K562 (cell line): ENCODE measurements around the gene CFAP58. TPM values are rescaled to one million over a fixed set of nuclear protein-coding genes. Genes with fewer than 3 reads are reported as not detected.

Experiments
- DIDO1 ChIP-seq: fragments of 450-650 bp; IDR thresholded peaks from 2 replicates; pipeline ENCODE4 v1.6.1; 2016; ENCODE audit warnings: low read depth, missing biosample characterization, missing genetic modification characterization
- KDM2B ChIP-seq: fragments of 250-450 bp; sonication (Bioruptor Pico); IDR thresholded peaks from 2 replicates; pipeline ENCODE4 v1.8.0; 2021; ENCODE audit warnings: mild to moderate bottlenecking, moderate library complexity
- WHSC1 ChIP-seq: IDR thresholded peaks from one replicate; pipeline ENCODE4 v1.6.1; 2012; ENCODE audit warnings: low read length, control low read depth, inconsistent platforms
- ZNF766 ChIP-seq: fragments of 200-800 bp; sonication (Bioruptor generic); conservative IDR thresholded peaks from 2 replicates; pipeline ENCODE4 v1.6.1; 2016; ENCODE audit warnings: missing genetic modification characterization, missing compliant biosample characterization
- polyA plus RNA-seq, 8 experiments: library from polyadenylated mRNA; depleted of rRNA in 4 of 8; stranded (reverse) in 5 of 8; unstranded in 3 of 8; fragments of >200 nt; fragmentation: Nextera tagmentation in 2 of 8; fragmentation: Illumina TruSeq in 1 of 8; extraction: Ambion mirVana in 2 of 8; extraction: Trizol in 1 of 8; gene quantifications; 2 replicates each; pipeline versions ENCODE4 v1.2.1 to v1.2.3, GENCODE V29; 2011 to 2014; ENCODE audit warnings: inconsistent platforms in 1 of 8, missing spikeins in 1 of 8
- total RNA-seq, 7 experiments: library from RNA; depleted of rRNA in 6 of 7; stranded (reverse); fragments of >200 nt in 6 of 7; fragmentation: Illumina TruSeq in 2 of 7; extraction: Trizol in 2 of 7; gene quantifications; 2 replicates each; pipeline versions ENCODE4 v1.2.1 to v1.2.3, GENCODE V29; 2011 to 2021; ENCODE audit warnings: low replicate concordance in 1 of 7
- TF ChIP-seq, protein P1 (sequence below), 2 experiments: fragments of 450-650 bp; formaldehyde crosslinking in 1 of 2; IDR thresholded peaks; 2 replicates each; pipeline versions ENCODE4 v1.4.0 to v1.6.1; 2014 to 2020; ENCODE audit warnings: mild to moderate bottlenecking in 2 of 2, borderline replicate concordance in 1 of 2, low read depth in 1 of 2
- TF ChIP-seq, protein P2 (sequence below): fragments of 250-450 bp; sonication (Bioruptor Pico); IDR thresholded peaks from 2 replicates; pipeline ENCODE4 v1.5.0; 2022; ENCODE audit warnings: mild to moderate bottlenecking

The CFAP58 gene
- total and polyA plus RNA-seq, 9 of the 15 experiments (the other 6 are each of a cell fraction or from before 2014, with no cell fraction given) = 0.08 to 2.0 (median 0.71) TPM

DNA sequence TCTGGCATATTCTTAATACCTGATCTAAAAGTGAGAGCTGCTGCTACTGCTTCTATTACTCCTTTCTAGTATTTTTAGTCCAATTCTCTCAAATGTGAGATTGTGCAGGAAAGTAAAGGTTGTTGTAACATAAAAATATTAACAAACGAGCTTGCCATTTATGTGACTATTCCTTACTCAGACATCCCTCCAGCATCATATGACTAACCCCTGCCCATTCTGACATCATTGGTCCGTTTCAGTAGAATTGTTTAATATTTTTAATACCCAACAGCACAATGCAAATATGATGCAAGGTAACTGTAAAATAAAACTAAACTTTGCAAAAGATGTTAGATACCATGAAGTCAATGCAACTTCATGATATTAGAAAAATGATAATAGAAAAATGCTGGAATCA, 83.6 kb downstream of the CFAP58 start (continued):
- TF ChIP-seq, protein P1, sequence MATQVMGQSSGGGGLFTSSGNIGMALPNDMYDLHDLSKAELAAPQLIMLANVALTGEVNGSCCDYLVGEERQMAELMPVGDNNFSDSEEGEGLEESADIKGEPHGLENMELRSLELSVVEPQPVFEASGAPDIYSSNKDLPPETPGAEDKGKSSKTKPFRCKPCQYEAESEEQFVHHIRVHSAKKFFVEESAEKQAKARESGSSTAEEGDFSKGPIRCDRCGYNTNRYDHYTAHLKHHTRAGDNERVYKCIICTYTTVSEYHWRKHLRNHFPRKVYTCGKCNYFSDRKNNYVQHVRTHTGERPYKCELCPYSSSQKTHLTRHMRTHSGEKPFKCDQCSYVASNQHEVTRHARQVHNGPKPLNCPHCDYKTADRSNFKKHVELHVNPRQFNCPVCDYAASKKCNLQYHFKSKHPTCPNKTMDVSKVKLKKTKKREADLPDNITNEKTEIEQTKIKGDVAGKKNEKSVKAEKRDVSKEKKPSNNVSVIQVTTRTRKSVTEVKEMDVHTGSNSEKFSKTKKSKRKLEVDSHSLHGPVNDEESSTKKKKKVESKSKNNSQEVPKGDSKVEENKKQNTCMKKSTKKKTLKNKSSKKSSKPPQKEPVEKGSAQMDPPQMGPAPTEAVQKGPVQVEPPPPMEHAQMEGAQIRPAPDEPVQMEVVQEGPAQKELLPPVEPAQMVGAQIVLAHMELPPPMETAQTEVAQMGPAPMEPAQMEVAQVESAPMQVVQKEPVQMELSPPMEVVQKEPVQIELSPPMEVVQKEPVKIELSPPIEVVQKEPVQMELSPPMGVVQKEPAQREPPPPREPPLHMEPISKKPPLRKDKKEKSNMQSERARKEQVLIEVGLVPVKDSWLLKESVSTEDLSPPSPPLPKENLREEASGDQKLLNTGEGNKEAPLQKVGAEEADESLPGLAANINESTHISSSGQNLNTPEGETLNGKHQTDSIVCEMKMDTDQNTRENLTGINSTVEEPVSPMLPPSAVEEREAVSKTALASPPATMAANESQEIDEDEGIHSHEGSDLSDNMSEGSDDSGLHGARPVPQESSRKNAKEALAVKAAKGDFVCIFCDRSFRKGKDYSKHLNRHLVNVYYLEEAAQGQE (IDR thresholded peaks at IDR 0.05; ENCODE audit: borderline replicate concordance) = no peak
- TF ChIP-seq, protein P1 (CRISPR knock-in tag; IDR thresholded peaks at IDR 0.05; ENCODE audit: low read depth) = no peak
- TF ChIP-seq ZNF766 (CRISPR knock-in tag) (no peak), WHSC1 (no peak), KDM2B (no peak), DIDO1 (no peak)
- TF ChIP-seq, protein P2, sequence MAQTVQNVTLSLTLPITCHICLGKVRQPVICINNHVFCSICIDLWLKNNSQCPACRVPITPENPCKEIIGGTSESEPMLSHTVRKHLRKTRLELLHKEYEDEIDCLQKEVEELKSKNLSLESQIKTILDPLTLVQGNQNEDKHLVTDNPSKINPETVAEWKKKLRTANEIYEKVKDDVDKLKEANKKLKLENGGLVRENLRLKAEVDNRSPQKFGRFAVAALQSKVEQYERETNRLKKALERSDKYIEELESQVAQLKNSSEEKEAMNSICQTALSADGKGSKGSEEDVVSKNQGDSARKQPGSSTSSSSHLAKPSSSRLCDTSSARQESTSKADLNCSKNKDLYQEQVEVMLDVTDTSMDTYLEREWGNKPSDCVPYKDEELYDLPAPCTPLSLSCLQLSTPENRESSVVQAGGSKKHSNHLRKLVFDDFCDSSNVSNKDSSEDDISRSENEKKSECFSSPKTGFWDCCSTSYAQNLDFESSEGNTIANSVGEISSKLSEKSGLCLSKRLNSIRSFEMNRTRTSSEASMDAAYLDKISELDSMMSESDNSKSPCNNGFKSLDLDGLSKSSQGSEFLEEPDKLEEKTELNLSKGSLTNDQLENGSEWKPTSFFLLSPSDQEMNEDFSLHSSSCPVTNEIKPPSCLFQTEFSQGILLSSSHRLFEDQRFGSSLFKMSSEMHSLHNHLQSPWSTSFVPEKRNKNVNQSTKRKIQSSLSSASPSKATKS = no peak
- TF ChIP-seq, all 486 proteins: peak for 0
